HUDEP-2 (cell line): ENCODE measurements around the gene POP4.

Source experiments
- DNase-seq, 76 experiments: peaks; one replicate each; lab custom pipeline; 2025; ENCODE audit not compliant: unreplicated experiment in 76 of 76; lab: John Stamatoyannopoulos, UW

The POP4 gene

DNA sequence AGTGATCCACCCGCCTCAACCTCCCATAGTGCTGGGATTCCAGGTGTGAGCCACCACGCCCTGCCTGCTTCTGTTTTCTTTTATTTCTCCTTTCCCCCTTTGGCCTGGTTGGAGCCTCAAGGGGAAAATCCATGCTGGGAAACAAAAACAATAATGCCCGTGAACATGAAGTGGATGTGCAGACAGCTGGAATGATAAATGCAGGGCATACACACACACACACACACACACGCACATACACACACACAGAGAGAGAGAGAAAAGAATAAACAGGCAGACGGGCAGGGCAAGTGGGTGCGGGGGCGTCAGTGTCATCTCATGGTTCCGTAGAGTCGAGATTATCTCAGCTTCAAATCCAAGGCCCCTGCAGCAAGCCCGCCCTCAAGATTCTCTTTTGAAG is 54.8 kb downstream of the POP4 start:
- DNase-seq = peak in 3 of 76 experiments; percentile 19 to 40 (median 34)

- DNase-seq = no peak
These were observed 56.2 kb downstream of the POP4 start for GRCh38 chr19:29662278-29662603.

DNA sequence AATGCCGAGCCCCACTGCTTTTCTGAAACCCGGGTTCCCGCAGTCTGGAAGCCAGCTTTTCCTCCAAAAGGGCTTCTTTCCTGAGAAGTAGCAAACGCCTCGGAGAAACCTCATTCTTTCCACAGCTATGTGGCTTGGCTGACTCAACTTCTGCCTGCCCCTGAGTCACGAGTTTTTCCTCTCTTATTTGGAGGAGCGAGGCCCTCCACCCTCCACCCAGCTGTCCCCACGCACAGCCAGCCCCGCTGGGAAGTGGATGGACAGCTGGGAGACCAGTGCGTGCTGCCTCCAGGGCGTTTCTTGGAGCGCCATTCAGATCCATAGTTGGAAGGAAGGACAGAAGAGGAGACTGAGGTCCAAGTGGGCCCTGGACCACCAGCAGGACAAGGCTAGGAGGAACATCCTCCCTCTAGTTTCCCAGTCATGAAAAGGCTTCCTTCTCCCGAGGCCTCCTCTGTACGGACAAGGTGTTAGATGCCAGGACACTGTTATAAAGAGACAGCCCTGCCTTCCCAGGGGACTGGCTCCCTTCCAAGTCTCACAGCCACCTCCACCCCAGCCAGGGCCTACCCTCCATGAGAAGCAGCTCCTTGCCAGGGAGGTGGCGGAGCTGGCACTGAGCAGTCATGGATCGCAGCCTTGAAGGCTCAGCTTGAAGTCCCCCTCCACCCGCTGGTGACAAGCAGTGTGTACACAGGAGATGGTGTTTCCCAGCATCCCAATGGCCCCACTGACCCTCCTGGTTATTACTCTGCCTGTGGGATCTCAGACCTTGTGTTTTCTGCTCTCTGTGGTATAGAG is 56.7 kb downstream of the POP4 start:
- peak in 7 of 76 experiments; percentile 15 to 34 (median 25) for DNase-seq

DNA sequence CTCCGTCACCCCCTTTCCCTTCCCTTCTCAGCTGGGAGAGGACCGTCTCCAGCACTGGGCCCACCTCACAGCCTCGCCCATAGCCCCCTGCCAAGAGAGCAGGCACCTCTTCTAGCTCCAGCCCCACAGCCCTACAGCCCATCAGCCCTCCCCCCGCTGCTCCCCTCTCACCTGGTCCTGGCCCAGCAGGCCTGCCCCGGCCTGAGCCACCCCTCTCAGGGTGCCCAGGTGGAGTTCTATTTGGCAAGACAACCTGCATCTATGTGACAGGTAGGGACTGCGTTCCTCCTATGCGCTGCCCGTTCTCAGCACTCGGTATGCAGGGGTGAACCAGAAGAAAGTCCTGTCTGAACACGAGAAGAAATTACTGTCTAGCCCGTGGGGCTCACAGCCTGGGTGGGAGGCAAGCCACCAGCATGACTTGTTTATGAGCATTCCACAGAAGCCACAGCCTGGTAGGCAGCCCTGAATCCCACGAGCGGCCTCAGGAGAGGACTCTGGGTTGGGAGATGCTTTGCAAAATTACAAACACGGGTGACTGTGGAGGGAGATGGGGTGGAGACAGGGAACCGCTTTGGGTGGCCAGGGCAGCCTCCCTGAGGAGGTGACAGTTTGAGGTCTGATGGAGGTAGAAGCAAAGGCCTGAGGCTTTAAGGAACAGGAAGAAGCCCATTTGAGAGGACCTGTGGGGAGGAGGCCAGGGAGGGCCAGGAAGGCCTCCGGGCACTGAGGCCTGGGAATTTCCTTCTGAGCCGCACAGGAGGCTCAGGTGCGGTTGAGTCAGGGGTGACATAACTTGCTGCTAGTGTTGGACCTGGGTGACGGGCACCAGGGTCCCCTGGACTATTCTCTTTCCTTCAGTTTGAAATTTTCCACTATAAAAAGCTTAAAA is 58.0 kb downstream of the POP4 start:
- DNase-seq = no peak

- no peak for DNase-seq
These were observed 58.7 kb downstream of the POP4 start for GRCh38 chr19:29664753-29665214.

GRCh38 chr19:29665215-29665825 is 59.2 kb downstream of the POP4 start, which contains the start of gene PLEKHF1:
PLEKHF1 (plus strand) TSS chr19:29665461; CDS start chr19:29673840, 8,379 bp downstream.
- DNase-seq = peak in 68 of 76 experiments; percentile 19 to 91 (median 64)

DNA sequence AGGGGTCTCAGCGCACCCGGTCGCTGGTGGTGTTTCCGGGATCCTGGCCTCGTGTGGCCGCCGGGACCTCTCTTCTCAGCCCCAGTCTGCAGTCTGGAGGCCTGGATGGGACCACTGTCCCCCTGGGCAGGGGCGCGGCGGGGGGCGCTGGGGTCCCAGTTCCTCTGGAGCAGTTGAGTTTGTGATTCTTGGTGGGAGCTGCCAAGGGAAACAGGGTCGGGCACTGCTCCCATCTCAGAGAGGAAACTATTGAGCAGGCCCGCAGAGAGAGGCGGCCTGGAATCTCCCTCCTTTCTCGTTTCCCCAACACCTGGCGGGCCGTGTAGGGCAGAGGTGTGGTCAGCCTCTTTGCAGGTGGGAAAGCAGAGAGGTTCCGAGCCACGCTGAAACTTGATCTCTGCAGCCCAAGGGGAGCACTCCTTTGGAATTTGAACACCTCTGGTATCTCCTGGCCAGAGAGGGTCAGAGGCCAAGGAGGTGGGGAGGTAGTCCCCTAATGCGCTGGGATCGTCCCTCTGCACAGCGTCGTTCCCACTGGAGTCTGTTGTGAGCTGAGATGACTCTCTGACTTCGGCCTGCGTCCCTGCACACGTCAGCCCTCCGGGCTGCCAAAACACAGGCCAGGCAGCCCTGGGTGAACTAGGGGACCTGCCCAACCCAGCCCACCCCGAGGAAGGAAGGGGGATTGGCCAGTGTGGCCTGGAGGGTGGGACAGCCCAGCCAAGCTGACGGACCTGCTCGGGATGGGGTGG is 59.9 kb downstream of the POP4 start:
- DNase-seq = no peak
